ENCODE data around the gene HVCN1.

The HVCN1 gene

DNA sequence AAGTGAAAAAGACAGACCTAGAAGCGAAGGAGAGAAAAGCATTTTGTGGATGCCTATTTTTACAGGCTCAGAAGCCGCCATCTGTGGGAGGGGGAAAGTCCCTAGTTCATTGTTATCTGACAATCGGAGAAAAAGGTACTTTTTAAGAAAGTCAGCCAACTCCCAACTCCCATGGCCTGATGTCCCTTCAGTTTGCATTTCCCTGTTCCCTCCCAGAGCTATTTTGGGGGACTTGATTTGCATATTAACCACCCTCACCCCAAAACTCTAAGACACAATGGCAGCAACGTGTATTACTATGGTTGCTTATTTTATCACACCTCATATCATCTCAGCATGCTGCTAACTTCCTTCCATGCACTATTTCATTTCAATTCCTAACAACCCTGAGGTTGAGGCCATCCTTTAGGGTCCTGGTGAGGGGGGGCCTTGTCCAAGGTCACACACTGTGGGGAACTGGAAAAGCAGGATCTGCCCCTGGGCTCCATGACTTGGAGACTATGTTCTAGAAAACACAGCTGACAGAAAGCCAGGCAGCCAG, 18.7 kb downstream of the HVCN1 start:
- Histone ChIP-seq H3K27ac (ENCODE audit: extremely low read depth, low read depth, low read length) (no peak overlapping the region), H3K4me1 (ENCODE audit: control insufficient read depth, insufficient read depth, low read length) (no peaks in the 10 kb centered on the region), H3K36me3 (ENCODE audit: control insufficient read depth in 2 of 2, insufficient read depth in 1 of 2, low read length in 2 of 2) (no peaks in the 10 kb centered on the region), H3K9me3 (ENCODE audit: control insufficient read depth, insufficient read depth, low read depth, low read length) (no peaks in the 10 kb centered on the region), H3K4me3 (ENCODE audit: low read depth, low read length) (no peak overlapping the region)
- ChIA-PET POLR2A (no interaction called here), CTCF (interaction anchor here (0.6 kb wide), 1 partner anchor 71 kb away, joined by 4 read pairs; no protein-coding TSS in a partner anchor)
- no peak for TF ChIP-seq OVOL3 (tag by site-specific recombination; IDR thresholded peaks at IDR 0.05)
- no peak for TF ChIP-seq ZSCAN30 (tag by site-specific recombination; IDR thresholded peaks at IDR 0.05)
- no peak for TF ChIP-seq ZNF549 (tag by site-specific recombination; IDR thresholded peaks at IDR 0.05)
- TF ChIP-seq ZNF76 (tag by site-specific recombination; IDR thresholded peaks at IDR 0.05; ENCODE audit: borderline replicate concordance, low read depth): no peak
- no peak for TF ChIP-seq ZNF670 (tag by site-specific recombination; IDR thresholded peaks at IDR 0.05; ENCODE audit: low read depth)
- no peak for TF ChIP-seq ZNF654 (tag by site-specific recombination; IDR thresholded peaks at IDR 0.05; ENCODE audit: low read depth)
- TF ChIP-seq, protein P1, sequence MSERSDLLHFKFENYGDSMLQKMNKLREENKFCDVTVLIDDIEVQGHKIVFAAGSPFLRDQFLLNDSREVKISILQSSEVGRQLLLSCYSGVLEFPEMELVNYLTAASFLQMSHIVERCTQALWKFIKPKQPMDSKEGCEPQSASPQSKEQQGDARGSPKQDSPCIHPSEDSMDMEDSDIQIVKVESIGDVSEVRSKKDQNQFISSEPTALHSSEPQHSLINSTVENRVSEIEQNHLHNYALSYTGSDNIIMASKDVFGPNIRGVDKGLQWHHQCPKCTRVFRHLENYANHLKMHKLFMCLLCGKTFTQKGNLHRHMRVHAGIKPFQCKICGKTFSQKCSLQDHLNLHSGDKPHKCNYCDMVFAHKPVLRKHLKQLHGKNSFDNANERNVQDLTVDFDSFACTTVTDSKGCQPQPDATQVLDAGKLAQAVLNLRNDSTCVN (tag by site-specific recombination; optimal IDR thresholded peaks at IDR 0.05): no peak
- no peak for TF ChIP-seq ZNF433 (tag by site-specific recombination; IDR thresholded peaks at IDR 0.05; ENCODE audit: low read depth)
- TF ChIP-seq, protein P2, sequence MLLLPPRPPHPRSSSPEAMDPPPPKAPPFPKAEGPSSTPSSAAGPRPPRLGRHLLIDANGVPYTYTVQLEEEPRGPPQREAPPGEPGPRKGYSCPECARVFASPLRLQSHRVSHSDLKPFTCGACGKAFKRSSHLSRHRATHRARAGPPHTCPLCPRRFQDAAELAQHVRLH (tag by site-specific recombination; IDR thresholded peaks at IDR 0.05): no peak
- TF ChIP-seq YY1 (tag by site-specific recombination; IDR thresholded peaks at IDR 0.05): no peak
- TF ChIP-seq, protein P3, sequence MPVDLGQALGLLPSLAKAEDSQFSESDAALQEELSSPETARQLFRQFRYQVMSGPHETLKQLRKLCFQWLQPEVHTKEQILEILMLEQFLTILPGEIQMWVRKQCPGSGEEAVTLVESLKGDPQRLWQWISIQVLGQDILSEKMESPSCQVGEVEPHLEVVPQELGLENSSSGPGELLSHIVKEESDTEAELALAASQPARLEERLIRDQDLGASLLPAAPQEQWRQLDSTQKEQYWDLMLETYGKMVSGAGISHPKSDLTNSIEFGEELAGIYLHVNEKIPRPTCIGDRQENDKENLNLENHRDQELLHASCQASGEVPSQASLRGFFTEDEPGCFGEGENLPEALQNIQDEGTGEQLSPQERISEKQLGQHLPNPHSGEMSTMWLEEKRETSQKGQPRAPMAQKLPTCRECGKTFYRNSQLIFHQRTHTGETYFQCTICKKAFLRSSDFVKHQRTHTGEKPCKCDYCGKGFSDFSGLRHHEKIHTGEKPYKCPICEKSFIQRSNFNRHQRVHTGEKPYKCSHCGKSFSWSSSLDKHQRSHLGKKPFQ (tag by site-specific recombination; IDR thresholded peaks at IDR 0.05): no peak
- TF ChIP-seq, protein P4, sequence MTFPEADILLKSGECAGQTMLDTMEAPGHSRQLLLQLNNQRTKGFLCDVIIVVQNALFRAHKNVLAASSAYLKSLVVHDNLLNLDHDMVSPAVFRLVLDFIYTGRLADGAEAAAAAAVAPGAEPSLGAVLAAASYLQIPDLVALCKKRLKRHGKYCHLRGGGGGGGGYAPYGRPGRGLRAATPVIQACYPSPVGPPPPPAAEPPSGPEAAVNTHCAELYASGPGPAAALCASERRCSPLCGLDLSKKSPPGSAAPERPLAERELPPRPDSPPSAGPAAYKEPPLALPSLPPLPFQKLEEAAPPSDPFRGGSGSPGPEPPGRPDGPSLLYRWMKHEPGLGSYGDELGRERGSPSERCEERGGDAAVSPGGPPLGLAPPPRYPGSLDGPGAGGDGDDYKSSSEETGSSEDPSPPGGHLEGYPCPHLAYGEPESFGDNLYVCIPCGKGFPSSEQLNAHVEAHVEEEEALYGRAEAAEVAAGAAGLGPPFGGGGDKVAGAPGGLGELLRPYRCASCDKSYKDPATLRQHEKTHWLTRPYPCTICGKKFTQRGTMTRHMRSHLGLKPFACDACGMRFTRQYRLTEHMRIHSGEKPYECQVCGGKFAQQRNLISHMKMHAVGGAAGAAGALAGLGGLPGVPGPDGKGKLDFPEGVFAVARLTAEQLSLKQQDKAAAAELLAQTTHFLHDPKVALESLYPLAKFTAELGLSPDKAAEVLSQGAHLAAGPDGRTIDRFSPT (tag by site-specific recombination; IDR thresholded peaks at IDR 0.05): no peak
- TF ChIP-seq ZNF571 (tag by site-specific recombination; IDR thresholded peaks at IDR 0.05): no peak
- no peak for TF ChIP-seq ZFP37 (tag by site-specific recombination; IDR thresholded peaks at IDR 0.05)

DNA sequence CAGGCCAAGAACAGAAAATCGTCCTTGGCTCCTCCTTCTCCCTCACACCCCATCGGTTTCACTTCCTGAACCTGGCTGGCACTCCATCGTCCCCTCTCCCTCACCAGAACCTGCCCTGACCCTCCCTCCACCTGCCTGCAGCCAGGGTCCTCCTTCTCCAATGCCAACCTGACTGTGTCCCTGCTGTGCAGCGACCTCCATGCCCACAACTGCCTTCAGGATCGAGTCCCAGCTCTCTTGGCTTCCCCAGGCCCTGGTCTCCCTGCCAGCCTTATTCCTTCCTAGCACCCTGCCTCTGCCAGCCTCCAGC, 19.8 kb downstream of the HVCN1 start:
- H3K4me3 ChIP-seq (ENCODE audit: low read depth, low read length): no peak overlapping the region
- H3K9me3 ChIP-seq (ENCODE audit: control insufficient read depth, insufficient read depth, low read depth, low read length): no peaks in the 10 kb centered on the region
- POLR2A ChIA-PET: no interaction called here
- TF ChIP-seq, protein P5, sequence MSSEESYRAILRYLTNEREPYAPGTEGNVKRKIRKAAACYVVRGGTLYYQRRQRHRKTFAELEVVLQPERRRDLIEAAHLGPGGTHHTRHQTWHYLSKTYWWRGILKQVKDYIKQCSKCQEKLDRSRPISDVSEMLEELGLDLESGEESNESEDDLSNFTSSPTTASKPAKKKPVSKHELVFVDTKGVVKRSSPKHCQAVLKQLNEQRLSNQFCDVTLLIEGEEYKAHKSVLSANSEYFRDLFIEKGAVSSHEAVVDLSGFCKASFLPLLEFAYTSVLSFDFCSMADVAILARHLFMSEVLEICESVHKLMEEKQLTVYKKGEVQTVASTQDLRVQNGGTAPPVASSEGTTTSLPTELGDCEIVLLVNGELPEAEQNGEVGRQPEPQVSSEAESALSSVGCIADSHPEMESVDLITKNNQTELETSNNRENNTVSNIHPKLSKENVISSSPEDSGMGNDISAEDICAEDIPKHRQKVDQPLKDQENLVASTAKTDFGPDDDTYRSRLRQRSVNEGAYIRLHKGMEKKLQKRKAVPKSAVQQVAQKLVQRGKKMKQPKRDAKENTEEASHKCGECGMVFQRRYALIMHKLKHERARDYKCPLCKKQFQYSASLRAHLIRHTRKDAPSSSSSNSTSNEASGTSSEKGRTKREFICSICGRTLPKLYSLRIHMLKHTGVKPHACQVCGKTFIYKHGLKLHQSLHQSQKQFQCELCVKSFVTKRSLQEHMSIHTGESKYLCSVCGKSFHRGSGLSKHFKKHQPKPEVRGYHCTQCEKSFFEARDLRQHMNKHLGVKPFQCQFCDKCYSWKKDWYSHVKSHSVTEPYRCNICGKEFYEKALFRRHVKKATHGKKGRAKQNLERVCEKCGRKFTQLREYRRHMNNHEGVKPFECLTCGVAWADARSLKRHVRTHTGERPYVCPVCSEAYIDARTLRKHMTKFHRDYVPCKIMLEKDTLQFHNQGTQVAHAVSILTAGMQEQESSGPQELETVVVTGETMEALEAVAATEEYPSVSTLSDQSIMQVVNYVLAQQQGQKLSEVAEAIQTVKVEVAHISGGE (tag by site-specific recombination; conservative IDR thresholded peaks at IDR 0.05; ENCODE audit: low read depth): no peak
- TF ChIP-seq, protein P6, sequence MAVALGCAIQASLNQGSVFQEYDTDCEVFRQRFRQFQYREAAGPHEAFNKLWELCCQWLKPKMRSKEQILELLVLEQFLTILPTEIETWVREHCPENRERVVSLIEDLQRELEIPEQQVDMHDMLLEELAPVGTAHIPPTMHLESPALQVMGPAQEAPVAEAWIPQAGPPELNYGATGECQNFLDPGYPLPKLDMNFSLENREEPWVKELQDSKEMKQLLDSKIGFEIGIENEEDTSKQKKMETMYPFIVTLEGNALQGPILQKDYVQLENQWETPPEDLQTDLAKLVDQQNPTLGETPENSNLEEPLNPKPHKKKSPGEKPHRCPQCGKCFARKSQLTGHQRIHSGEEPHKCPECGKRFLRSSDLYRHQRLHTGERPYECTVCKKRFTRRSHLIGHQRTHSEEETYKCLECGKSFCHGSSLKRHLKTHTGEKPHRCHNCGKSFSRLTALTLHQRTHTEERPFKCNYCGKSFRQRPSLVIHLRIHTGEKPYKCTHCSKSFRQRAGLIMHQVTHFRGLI (tag by site-specific recombination; IDR thresholded peaks at IDR 0.05): no peak
- TF ChIP-seq SETDB1 (IDR thresholded peaks at IDR 0.05; ENCODE audit: insufficient read length, low read length) (no peak), ZNF791 (tag by site-specific recombination; IDR thresholded peaks at IDR 0.05) (no peak), ZNF211 (tag by site-specific recombination; IDR thresholded peaks at IDR 0.05; ENCODE audit: low read depth) (no peak), SCRT2 (tag by site-specific recombination; IDR thresholded peaks at IDR 0.05) (no peak), KLF10 (tag by site-specific recombination; IDR thresholded peaks at IDR 0.05) (no peak), ZNF473 (tag by site-specific recombination; IDR thresholded peaks at IDR 0.05) (no peak), ZNF221 (tag by site-specific recombination; IDR thresholded peaks at IDR 0.05; ENCODE audit: borderline replicate concordance) (no peak)
- TF ChIP-seq, protein P7, sequence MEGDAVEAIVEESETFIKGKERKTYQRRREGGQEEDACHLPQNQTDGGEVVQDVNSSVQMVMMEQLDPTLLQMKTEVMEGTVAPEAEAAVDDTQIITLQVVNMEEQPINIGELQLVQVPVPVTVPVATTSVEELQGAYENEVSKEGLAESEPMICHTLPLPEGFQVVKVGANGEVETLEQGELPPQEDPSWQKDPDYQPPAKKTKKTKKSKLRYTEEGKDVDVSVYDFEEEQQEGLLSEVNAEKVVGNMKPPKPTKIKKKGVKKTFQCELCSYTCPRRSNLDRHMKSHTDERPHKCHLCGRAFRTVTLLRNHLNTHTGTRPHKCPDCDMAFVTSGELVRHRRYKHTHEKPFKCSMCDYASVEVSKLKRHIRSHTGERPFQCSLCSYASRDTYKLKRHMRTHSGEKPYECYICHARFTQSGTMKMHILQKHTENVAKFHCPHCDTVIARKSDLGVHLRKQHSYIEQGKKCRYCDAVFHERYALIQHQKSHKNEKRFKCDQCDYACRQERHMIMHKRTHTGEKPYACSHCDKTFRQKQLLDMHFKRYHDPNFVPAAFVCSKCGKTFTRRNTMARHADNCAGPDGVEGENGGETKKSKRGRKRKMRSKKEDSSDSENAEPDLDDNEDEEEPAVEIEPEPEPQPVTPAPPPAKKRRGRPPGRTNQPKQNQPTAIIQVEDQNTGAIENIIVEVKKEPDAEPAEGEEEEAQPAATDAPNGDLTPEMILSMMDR (tag by site-specific recombination; IDR thresholded peaks at IDR 0.05): no peak

More for the DNA sequence above, 19.8 kb downstream of the HVCN1 start:
- no peak overlapping the region for H3K27ac ChIP-seq (ENCODE audit: extremely low read depth, low read depth, low read length)
- CTCF ChIA-PET: no interaction called here
- H3K4me1 ChIP-seq (ENCODE audit: control insufficient read depth, insufficient read depth, low read length): no peaks in the 10 kb centered on the region
- no peaks in the 10 kb centered on the region for H3K36me3 ChIP-seq (ENCODE audit: control insufficient read depth in 2 of 2, insufficient read depth in 1 of 2, low read length in 2 of 2)
